ENCODE data around the gene APOC3.
"Not testable (repeated sequence)": the region's sequence is repeated elsewhere in the genome, so short reads cannot be mapped to it uniquely, and the experiment has no call there.

APOC3 gene

DNA sequence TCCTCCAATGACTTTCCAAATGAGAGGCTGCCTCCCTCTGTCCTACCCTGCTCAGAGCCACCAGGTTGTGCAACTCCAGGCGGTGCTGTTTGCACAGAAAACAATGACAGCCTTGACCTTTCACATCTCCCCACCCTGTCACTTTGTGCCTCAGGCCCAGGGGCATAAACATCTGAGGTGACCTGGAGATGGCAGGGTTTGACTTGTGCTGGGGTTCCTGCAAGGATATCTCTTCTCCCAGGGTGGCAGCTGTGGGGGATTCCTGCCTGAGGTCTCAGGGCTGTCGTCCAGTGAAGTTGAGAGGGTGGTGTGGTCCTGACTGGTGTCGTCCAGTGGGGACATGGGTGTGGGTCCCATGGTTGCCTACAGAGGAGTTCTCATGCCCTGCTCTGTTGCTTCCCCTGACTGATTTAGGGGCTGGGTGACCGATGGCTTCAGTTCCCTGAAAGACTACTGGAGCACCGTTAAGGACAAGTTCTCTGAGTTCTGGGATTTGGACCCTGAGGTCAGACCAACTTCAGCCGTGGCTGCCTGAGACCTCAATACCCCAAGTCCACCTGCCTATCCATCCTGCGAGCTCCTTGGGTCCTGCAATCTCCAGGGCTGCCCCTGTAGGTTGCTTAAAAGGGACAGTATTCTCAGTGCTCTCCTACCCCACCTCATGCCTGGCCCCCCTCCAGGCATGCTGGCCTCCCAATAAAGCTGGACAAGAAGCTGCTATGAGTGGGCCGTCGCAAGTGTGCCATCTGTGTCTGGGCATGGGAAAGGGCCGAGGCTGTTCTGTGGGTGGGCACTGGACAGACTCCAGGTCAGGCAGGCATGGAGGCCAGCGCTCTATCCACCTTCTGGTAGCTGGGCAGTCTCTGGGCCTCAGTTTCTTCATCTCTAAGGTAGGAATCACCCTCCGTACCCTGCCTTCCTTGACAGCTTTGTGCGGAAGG is 2.9 kb downstream of the APOC3 start:
- DNase-seq: no peak

- no peak for DNase-seq
Measured at GRCh38 chr11:116833491-116833815, 3.7 kb downstream of the APOC3 start.

DNA sequence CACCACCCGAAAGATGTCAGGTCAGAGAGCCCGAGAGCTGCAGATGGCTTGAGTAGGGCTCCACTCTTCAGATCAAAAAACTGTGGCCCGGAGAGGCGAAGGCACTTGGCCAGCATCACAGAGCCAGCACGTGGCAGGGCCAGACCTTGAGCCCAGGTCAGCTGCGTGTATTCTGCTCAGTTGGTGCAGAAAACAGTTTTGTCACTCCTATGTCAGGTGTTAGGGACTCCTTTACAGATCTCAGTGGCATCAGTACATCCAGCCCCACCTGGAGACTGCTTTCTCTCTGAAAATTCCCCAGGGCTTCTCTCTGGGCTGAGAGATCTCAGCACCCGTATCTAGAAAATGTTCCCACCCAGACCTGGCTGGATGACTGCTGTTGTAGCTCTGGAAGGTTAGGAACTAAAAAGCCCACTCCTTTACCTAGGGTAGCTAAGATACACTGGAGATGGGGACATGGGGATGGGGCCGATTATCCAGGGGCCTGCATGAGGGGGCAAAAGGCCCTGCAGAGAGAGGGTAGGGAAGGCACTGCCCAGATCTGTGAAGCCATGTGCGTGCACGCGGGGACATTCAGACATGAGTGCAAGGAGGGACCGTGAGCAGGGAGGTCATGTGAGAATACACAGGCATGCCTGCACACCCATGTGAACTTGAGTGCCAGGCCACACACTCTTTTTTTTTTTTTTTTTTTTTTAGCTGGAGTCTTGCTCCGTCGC is 4.3 kb downstream of the APOC3 start:
- no peak for DNase-seq

DNA sequence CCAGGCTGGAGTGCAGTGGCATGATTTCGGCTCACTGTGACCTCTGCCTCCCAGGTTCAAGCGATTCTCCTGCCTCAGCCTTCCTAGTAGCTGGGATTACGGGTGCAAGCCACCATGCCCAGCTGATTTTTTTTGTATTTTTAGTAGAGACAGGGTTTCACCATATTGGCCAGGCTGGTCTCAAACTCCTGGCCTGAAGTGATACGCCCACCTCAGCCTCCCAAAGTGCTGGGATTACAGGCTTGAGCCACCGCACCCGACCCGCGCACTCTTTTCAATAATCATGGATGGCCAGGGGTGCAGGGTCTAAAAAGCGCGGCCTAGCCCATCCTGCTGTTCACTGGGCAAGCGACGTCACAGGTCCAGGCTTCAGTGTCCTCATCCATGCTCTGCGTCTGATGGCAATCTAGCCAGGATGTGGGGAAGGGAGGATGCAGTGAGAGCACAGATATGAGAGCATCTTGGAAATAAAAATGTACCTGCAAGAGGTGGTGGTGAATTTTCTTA is 4.9 kb downstream of the APOC3 start:
- DNase-seq: not testable (repeated sequence)

GRCh38 chr11:116835042-116835772 is 5.5 kb downstream of the APOC3 start:
- DNase-seq: no peak

DNA sequence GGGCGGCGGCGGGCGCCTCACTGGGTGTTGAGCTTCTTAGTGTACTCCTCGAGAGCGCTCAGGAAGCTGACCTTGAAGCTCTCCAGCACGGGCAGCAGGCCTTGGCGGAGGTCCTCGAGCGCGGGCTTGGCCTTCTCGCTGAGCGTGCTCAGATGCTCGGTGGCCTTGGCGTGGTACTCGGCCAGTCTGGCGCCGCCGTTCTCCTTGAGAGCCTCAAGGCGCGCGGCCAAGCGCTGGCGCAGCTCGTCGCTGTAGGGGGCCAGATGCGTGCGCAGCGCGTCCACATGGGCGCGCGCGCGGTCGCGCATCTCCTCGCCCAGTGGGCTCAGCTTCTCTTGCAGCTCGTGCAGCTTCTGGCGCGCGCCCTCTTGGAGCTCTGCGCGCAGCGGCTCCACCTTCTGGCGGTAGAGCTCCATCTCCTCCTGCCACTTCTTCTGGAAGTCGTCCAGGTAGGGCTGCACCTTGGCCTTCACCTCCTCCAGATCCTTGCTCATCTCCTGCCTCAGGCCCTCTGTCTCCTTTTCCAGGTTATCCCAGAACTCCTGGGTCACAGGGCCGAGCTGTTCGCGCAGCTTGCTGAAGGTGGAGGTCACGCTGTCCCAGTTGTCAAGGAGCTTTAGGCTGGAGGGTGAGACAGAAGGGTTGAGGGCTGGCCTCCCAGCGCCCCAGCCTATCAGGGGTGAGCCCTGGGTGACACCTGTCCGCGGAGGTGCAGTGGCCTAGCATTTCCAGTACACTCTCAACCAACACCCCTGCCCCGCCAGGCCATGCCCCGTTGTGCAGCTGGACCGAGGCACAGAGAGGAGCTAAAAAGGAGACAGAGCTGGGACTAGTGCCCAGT is 6.3 kb downstream of the APOC3 start:
- DNase-seq: peak; percentile 70

- DNase-seq: no peak
Measured at GRCh38 chr11:116836632-116836991, 6.9 kb downstream of the APOC3 start.

GRCh38 chr11:116837231-116838091 is 7.8 kb downstream of the APOC3 start, which contains the start of gene APOA1:
TSS of gene APOA1 (minus strand) at chr11:116837622. CDS start at chr11:116837387, 235 bp downstream.
- no peak for DNase-seq

DNA sequence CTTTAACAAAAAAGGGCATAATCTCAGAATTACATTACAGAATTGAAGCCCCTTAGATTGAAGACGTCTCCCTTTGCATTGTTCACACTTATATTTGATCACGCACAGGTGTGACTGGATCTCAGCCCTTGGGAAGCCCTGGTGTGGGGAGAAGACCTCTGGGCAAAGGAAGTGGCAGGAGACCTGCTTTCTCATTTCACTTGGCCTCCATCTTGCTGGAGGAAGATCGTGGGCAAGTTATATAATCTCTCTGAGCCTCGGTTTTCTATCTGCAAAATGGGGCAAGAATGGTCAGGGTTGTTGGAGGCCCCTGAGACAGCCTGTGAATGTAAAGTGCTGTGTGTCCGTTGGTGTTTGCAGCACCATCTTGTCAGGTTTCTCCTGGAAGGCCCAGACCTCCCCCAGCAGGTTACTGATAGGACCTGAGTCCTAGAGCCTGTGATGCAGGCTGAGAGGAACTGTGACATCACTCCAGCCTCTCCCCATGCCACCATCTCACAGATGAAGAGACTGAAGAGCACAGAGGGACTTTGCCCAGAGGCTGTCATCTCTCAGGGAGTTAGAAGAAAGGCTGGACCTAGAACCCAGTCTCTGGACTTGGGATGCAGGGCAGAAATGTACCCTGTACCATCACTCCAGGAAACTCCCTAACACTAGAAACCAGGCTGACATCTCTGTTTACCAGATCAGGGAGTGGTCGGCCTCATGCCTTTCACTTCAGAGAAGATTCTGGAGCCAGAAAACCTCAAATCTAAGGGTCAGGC is 8.8 kb downstream of the APOC3 start:
- DNase-seq: no peak

GRCh38 chr11:116840224-116840745 is 10.6 kb downstream of the APOC3 start:
- no peak for DNase-seq

DNA sequence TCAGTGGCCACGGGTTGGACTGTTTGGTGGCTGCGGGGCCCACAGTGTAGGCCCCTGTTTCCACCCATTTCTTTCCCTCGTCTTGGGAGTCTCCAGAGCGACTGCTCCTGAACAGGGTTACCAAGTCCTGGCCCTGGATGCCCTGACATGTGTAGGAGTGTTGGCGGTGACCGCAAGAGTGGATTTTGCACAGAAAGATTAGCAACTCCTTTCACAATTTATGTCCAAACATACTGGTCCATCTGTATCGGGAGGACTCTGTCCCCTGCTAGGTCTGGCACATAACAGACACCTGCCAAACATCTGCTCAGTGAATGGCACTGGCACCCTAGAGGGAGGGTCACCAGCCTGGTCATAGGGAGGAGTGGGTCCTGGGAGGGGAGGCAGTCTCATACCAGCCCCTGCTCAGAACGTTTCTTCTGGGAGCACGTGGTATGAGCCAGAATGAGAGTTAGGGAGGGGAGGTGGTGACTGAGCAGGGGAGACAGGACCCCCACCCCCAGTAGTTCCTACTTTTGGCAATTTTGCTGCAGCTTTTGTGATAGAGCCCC is 11.1 kb downstream of the APOC3 start:
- DNase-seq: no peak

- no peak for DNase-seq
Measured at GRCh38 chr11:116842117-116842516, 12.4 kb downstream of the APOC3 start.

- no peak for DNase-seq
Measured at GRCh38 chr11:116842909-116843308, 13.2 kb downstream of the APOC3 start.

- DNase-seq: no peak
Measured at GRCh38 chr11:116843661-116844060, 14.0 kb downstream of the APOC3 start.

- no peak for DNase-seq
Measured at GRCh38 chr11:116844722-116845121, 15.0 kb downstream of the APOC3 start.

DNA sequence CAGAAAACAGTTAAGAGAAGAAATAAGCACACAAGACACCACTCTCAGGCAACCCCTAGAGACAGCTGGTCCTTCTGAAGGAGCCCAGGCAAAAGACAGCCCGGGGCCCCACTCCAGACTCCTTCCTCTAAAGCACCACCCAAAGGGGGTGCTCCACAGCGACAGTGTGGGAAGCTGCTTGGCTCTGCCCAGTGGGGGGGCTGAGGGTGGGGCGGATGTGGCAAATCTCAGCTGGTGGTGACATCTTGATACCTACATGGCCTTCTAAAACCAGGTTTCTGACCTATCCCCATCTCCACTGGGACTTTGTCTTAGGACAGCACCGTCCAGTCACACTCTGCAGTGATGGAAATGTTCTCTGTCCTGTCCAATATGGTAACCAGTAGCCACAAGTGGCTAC is 17.9 kb downstream of the APOC3 start:
- DNase-seq: no peak

DNA sequence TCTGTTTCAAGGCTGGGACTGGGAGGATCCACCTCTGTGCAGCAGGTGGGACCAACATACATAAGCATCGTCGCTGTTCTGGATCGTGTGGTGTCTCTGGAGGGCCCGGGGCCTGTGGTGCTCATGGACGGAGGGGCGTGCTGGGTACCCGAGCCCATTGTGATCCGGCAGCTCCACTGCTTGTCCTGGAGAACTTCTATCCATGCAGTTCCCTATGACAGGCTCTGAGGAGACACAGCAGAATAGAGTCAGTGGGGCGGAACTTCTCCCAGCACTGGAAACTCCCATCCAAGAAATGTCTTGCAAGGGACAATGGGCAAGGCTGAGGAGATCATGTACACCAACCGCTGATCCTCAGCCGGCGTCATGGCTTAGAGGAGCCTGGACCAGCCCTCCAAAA is 19.4 kb downstream of the APOC3 start:
- DNase-seq: no peak

DNA sequence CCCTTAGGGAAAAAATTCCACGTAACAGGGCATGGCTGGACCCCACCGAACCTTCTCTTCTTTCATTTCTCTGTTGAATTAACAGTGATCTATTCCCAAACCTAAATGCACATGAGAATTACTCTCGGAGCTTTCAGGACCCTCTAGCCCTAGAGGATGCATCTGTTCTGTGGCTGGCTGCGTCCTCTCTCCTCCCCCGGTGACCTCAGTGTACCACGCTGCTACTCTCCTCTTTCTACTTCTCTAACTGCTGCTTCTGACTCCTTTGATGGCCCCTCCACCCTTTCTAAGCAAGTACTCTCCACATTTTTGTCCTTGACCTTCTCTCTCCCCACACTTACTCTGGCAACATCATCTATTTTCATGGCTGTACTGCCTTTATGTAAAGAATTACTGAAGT is 19.8 kb downstream of the APOC3 start:
- no peak for DNase-seq

GRCh38 chr11:116851626-116852025 is 21.9 kb downstream of the APOC3 start:
- no peak for DNase-seq
